ENCODE results near the gene ZBTB44.
A peak's percentile ranks its signal among the peaks of the same experiment; 100 is the strongest.

ZBTB44 gene

DNA sequence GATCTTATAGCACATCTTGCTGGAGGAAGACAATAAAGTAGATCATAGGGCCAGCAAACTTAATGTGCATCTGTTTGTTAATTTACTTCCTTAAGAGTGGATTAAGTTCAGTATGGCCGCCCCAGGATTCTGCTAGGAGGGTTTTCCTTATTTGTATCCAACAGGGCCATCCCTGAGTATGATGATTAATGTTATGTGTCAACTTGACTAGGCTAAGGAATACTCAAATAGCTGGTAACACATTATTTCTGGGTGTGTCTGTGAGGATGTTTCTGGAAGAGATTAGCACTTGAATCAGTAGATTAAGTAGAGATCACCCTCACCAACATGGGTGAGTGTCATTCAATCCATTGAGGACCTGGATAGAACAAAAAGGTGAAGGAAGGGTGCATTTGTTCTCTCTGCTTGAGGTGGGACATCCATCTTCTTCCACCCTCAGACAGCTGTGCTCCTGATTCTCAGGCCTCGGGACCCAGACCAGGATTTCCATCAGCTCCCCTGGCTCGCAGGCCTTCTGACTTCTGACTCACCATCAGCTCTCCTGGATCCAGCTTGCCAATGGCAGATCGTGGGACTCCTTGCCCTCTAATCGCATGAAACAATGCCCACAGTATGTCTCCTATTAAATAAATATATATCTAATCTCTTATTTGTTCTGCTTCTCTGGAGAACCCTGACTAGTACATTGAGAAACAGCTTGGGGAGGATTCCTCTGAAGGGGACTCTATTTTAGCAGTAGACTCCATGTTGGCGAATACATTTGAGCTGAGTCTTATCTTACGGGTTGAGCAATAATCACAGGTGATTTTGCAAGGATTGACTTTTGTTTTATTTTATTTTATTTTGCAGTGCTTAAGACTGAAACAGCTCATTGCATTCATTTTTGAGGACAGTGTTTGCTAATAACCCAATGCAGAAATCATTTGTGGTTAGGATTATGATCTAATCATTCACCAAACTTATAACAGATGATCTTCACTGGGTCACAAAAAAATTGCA lies 9.0 kb upstream of the ZBTB44 start:
- TF ChIP-seq, protein P1, sequence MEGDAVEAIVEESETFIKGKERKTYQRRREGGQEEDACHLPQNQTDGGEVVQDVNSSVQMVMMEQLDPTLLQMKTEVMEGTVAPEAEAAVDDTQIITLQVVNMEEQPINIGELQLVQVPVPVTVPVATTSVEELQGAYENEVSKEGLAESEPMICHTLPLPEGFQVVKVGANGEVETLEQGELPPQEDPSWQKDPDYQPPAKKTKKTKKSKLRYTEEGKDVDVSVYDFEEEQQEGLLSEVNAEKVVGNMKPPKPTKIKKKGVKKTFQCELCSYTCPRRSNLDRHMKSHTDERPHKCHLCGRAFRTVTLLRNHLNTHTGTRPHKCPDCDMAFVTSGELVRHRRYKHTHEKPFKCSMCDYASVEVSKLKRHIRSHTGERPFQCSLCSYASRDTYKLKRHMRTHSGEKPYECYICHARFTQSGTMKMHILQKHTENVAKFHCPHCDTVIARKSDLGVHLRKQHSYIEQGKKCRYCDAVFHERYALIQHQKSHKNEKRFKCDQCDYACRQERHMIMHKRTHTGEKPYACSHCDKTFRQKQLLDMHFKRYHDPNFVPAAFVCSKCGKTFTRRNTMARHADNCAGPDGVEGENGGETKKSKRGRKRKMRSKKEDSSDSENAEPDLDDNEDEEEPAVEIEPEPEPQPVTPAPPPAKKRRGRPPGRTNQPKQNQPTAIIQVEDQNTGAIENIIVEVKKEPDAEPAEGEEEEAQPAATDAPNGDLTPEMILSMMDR (IDR thresholded peaks at IDR 0.05; ENCODE audit: control insufficient read depth, extremely low read depth, insufficient read depth), result no peak
- no peak overlapping the region for H3K4me3 ChIP-seq (ENCODE audit: low read depth, low read length)
- no peak for DNase-seq (ENCODE audit: low read depth)

DNA sequence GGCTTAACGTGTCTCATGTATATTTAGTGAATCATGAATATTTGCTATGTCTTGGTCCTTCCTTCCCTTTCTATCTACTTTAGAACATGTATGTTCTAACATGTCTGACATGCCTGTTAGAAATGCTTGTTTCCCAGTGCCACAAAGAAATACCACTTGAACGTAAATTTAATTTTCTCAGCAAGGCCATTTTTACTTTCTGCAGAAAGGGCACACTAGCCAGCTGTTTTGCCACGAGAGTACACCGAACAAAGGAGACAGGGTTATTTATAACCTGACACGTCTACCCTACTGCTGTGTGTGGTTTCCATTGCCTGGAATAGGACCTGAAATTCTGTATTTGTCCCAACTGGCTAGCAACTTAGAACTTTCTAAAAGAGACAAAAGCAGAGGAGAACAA lies 7.4 kb upstream of the ZBTB44 start:
- DNase-seq (ENCODE audit: low read depth), result no peak
- TF ChIP-seq, protein P1 (IDR thresholded peaks at IDR 0.05; ENCODE audit: control insufficient read depth, extremely low read depth, insufficient read depth), result no peak
- H3K4me3 ChIP-seq (ENCODE audit: low read depth, low read length), result no peak overlapping the region

DNA sequence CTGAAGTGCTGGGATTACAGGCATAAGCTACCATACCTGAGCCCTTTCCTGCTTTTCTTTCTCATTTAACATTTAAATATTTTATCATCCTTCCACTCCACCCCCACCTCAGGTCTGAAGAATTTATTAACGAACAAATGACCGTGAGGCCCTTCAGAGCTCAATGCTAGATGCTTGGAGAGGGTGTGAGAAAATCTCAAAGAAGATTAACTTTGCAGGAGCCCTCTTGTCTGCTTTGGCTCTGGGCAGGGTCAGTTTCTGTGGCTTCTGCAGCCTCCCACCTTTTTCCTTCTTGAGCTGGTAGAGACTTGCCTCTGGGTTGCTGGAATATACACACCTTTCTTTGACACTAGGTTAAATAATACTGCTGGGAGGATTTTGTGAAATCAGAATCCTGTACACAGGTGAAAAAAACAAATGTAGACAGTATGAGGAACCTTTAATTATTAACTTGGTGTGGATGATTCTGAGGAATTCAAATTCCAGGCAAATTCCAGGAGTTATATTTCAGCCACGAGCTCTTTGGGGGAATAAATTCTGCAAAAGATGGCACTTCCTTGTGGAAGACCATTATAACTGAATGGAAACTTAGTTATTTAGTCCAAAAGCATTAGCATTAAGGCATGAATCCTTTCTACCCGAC lies 3.4 kb upstream of the ZBTB44 start:
- DNase-seq (ENCODE audit: low read depth), result no peak
- no peak overlapping the region for H3K4me3 ChIP-seq (ENCODE audit: low read depth, low read length)
- TF ChIP-seq, protein P1 (IDR thresholded peaks at IDR 0.05; ENCODE audit: control insufficient read depth, extremely low read depth, insufficient read depth), result no peak

DNA sequence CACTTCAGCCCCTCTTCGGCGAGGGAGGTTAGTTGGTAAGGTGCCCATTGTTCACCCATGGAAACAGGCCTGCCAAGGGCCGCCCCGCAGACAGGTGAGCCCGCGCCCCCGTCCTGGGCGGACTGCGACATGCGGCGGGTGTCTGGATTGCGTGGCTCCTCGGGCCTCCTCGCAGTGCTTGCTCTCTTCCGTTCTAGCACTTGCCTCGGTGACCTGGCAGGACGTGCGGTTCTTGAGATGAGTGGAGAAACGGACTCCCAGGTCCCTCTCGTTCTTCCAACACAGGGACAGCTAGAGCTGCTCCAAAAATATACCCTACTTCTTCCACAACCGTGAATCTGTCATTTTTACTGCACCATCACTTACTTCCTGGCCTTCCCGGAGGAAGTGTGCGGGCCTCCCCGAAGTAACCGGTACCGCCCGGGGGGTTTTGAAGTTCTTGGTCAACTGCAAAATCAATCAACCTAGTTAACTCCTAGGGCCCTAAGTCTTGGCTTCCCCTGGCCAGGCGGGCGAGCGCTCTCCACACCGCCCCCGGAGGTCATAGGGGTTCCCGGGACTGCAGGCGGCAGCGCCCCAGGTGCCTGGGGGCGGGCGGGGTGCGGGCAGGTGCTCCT lies 745 bp upstream of the ZBTB44 start:
- H3K4me3 ChIP-seq (ENCODE audit: low read depth, low read length), result peak overlapping the region; percentile 77
- DNase-seq (ENCODE audit: low read depth), result no peak
- TF ChIP-seq, protein P1 (IDR thresholded peaks at IDR 0.05; ENCODE audit: control insufficient read depth, extremely low read depth, insufficient read depth), result no peak

DNA sequence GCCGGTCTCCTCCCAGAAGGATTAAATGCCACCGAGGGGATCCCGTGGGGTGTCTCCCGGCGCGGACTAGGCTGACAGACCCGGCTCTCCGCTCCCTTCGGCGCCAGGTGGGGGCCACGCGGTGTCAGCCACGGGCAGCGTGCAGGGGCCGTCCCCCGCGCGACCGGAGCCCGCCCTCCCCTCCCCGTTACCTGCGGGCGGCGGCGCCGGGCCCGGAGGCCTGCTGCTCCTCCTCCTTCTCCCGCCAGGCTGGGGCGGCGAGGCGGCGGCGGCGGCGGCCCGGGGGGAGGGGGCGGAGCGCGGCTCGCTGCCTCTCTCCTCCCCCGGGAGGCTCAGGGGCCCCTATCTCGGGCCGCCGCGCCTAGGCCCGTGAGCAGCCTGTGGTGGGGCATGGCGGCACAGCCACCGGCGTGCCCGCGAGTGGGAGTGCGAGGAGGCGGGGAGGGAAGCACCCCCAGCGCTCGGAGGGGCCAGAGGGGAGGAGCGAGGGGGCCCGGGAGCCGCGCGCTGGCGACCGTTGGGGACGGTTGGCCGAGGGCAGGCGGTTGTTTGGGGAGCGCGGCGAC lies 450 bp downstream of the ZBTB44 start:
- DNase-seq (ENCODE audit: low read depth), result no peak
- TF ChIP-seq, protein P1 (IDR thresholded peaks at IDR 0.05; ENCODE audit: control insufficient read depth, extremely low read depth, insufficient read depth), result no peak
- H3K4me3 ChIP-seq (ENCODE audit: low read depth, low read length), result peak overlapping the region; percentile 77

DNA sequence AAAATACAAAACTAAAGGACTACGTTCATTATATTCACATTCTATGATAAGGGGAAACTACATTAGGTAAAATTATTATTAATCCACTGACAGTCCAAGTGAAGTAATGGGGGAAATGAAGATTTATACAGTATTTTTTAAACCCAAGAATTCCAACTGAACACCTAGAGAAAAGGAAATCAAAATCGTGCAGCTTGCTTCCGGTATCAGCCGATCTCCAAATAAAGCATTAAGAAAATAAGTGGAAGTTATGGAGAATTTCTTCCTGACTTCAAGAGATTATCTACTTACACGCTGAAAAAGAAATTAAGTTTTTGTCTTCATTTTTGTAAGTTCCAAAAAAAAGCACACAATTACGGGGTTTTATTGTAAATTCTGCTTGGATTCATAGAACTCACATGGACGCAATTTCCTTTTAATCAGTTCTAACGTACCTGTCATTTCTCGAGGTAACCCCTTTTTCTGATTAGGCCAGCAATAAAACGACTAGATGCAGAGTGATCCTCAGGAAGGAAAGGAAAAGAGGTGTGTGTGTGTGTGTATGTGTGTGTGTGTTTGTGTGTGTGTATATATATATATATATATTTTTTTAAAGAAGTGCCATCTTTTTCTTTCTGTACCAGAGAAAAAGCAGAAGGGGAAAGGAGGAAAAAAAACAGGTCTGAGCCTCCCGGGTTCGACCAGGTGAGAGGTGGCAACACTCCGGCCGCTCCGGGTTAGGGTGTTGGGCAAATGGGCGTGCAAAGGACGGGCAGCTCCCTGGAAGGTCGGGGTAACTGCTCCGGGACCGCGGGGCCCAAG lies 1.1 kb downstream of the ZBTB44 start:
- TF ChIP-seq, protein P1 (IDR thresholded peaks at IDR 0.05; ENCODE audit: control insufficient read depth, extremely low read depth, insufficient read depth), result no peak
- peak overlapping the region; percentile 77 for H3K4me3 ChIP-seq (ENCODE audit: low read depth, low read length)
- no peak for DNase-seq (ENCODE audit: low read depth)

Measured in LNCaP clone FGC (cell line).